ENCODE measurements around the gene UMODL1.

The UMODL1 gene

DNA sequence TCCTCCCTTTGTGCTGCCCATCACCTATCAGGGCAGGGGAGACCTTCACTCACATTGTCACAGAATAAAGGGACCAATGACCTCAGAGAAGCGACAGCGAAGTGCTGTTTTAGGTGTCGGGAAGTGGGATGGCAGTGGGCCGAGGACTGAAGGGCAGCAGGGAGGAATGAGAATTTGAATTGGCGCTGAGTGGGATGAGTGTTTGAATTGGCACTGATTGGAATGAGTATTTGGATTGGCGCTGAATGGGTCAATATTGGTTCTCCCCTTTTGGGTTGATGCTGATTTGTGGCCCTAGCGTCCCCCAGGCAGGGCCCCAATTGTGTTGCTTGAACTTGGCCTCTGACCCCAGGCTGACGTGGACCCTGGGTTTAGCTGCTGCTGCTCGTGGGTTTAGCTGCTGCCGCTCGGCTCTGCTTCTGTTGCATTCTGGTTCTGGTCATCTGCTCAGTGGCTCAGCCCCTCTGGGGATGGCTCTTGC, 12.4 kb upstream of the UMODL1 start:
- peaks cover 9% of the 10 kb centered on the region for H3K36me3 Mint-ChIP-seq (ENCODE audit: insufficient read depth)
- H3K4me3 Mint-ChIP-seq, result no peak overlapping the region
- DNase-seq, result no peak
- peaks cover 27 to 28% of the 10 kb centered on the region in 2 donors for H3K4me1 Mint-ChIP-seq (ENCODE audit: low read depth in 2 of 2)
- H3K27me3 Mint-ChIP-seq, result no peaks in the 10 kb centered on the region
- no peak for ATAC-seq (replicated peaks)
- no peaks in the 10 kb centered on the region for H3K9me3 Mint-ChIP-seq
- H3K27ac Mint-ChIP-seq, result no peak overlapping the region

DNA sequence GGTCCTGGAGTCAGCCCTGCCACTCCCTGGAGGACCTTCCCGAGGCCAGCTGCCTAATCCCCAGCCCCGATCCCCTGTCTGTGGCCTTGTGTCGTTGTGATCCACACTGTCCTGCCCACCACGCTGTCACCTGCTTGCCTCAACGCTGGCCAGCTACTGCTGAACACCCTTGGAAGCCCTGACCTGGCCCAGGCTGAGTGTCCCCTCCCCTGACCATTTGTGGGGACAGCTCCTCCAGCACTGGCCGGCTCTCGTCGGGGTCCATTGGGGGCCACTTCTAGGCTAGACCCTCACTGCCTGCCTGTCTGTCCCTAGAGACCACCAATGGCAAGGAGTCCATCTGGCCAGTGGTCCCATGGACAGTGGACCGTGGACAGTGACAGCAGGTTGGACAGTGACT, 12.0 kb upstream of the UMODL1 start:
- H3K36me3 Mint-ChIP-seq (ENCODE audit: insufficient read depth), result peaks cover 9% of the 10 kb centered on the region
- H3K9me3 Mint-ChIP-seq, result no peaks in the 10 kb centered on the region
- ATAC-seq (replicated peaks) (no peak), DNase-seq (no peak)
- H3K4me3 Mint-ChIP-seq, result no peak overlapping the region
- H3K27ac Mint-ChIP-seq, result no peak overlapping the region
- no peaks in the 10 kb centered on the region for H3K27me3 Mint-ChIP-seq
- H3K4me1 Mint-ChIP-seq (ENCODE audit: low read depth in 2 of 2), result peaks cover 32% of the 10 kb centered on the region in 2 donors

DNA sequence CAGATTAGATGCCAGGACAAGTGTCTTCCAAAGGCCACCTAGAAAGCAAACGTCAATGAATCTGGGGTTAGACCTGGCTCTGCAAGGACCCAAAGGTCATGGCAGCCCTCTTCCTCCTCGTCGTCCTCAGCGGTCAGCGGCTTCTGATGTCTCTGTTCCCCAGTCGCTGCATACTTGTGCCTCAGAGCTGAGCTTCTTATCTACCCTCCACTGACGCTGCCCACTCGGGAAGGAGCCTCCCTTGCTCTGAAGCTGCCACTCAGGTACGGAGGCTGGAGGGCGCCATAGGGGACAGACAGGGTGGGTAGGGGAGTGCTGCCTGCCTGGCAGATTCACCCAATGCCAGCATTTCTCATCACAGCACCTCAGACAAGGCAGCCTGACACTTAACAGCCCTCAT, 11.4 kb upstream of the UMODL1 start:
- DNase-seq, result no peak
- Mint-ChIP-seq H3K4me1 (ENCODE audit: low read depth in 2 of 2) (peaks cover 36 to 38% of the 10 kb centered on the region in 2 donors), H3K36me3 (ENCODE audit: insufficient read depth) (peaks cover 9% of the 10 kb centered on the region), H3K4me3 (no peak overlapping the region), H3K27ac (no peak overlapping the region), H3K9me3 (no peaks in the 10 kb centered on the region), H3K27me3 (no peaks in the 10 kb centered on the region)
- no peak for ATAC-seq (replicated peaks)

DNA sequence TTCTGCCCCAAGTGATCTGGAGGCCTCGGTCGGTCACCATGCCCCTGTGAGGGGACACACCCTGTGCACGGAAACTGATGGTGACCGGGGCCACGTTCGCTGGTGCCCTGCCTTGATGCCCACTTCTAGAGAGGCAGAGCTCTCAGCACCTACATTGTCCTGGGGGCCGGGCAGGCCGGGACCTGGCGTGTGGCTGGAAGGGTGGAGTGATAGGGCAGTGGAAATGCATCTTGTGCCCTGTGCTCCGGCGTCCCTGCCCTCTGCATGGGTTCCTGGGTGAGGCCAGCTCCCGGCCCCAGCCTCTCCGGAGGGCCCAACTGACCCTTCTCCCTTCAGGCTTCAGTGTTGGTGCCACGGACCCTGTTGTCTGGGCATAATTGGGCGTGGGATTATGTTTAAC, 11.0 kb upstream of the UMODL1 start:
- Mint-ChIP-seq H3K27ac (peak overlapping the region; percentile 97 to 98), H3K27me3 (no peaks in the 10 kb centered on the region), H3K4me3 (no peak overlapping the region), H3K9me3 (no peaks in the 10 kb centered on the region), H3K36me3 (ENCODE audit: insufficient read depth) (peaks cover 9% of the 10 kb centered on the region), H3K4me1 (ENCODE audit: low read depth in 2 of 2) (peaks cover 36 to 38% of the 10 kb centered on the region in 2 donors)
- DNase-seq (no peak), ATAC-seq (replicated peaks) (no peak)

DNA sequence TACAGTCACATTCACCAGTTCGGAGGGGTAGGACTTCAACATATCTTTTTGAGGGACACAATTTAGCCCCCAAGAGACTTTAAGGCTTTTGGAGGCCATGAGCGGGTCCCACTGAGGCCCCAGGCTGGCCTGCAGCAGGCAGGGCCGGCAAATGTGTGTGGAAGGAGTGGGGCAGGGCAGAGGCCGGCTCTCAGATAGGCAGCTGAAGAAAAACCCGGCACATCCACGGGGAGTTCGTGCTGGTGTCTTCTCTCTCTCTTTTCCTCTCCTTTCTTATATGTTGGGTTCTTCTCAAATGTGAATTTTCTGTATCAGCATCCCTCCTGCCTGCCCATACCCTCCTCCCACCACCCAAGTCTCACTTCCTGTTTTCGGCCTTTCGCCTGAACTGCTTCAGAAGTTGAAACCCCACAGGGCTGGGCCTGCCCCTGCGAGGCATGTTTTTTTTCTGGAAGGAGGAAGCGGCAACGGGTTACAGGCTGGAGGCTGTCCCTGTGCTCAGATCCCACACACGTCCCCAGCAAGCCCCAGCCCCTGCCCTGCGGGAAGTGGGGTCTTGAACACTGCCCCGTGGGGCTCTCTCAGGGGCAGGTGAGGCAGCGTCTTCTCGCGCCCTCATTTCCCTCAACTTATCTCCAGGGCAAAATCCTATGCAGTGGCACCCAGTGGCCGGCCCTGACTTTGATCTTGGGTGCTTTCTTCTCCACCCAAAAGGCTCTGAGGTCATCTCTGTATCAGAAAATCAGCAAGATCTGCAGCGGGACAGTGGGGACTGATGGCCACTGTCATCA, 9.7 kb upstream of the UMODL1 start:
- H3K4me1 Mint-ChIP-seq (ENCODE audit: low read depth in 2 of 2), result peaks cover 36 to 38% of the 10 kb centered on the region in 2 donors
- ATAC-seq (replicated peaks) (no peak), DNase-seq (no peak)
- peaks cover 9% of the 10 kb centered on the region for H3K36me3 Mint-ChIP-seq (ENCODE audit: insufficient read depth)
- no peaks in the 10 kb centered on the region for H3K9me3 Mint-ChIP-seq
- H3K4me3 Mint-ChIP-seq, result peak overlapping the region; percentile 87 to 94
- peak overlapping the region; percentile 97 to 98 for H3K27ac Mint-ChIP-seq
- H3K27me3 Mint-ChIP-seq, result no peaks in the 10 kb centered on the region

DNA sequence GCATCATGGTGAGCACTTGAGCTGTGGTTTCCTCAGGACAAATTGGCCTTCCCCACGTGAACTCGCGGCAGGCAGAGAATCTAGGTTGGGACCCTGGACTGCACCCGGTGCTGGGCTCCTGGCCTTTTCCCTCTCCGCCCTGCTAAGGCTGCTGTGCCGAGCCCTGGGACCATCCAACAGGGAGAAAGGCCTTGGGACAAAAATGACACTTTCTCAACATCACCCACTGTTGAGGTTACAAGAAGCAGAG, 9.2 kb upstream of the UMODL1 start:
- ATAC-seq (replicated peaks), result no peak
- Mint-ChIP-seq H3K27me3 (no peaks in the 10 kb centered on the region), H3K27ac (peak overlapping the region; percentile 97 to 98), H3K4me3 (peak overlapping the region; percentile 87 to 94), H3K9me3 (no peaks in the 10 kb centered on the region), H3K36me3 (ENCODE audit: insufficient read depth) (peaks cover 9% of the 10 kb centered on the region), H3K4me1 (ENCODE audit: low read depth in 2 of 2) (peaks cover 36 to 38% of the 10 kb centered on the region in 2 donors)
- DNase-seq, result no peak

DNA sequence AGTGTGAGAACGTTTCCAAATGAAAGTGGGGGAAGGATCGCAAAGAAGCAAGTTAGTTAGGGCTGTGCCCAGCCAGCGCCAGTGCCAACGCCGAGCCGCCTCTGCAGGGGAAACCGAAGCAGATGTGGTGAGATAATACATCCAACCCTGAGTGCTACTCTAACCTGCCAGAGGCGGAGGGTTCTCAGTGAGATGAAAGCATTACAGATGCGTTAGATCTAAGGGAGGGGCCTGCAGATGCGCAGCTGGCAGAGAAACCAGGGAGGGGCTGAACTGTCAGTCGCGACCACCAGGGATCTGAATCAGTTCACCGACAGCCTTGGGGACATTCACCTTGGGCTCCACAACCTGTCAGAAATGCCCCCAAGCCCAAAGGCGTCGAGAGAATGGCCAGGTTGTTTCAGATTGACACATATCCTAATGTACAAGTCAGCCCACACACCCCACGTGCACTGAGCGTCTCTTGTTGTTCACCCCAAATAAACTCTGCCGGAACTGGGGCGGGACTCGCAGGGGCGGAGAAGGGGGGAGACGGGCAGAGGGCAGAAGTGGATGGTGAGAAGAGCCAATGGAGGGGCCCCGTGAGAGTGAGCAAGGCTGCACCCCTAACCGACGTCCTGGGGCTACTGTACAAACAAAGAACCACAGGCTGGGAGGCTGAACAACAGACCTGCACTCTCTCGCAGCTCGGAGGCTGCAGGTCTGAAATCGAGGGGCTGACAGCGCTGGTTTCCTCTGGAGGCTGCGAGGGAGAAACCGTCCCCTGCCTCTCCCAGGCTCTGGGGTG, 8.7 kb upstream of the UMODL1 start:
- peaks cover 36 to 38% of the 10 kb centered on the region in 2 donors for H3K4me1 Mint-ChIP-seq (ENCODE audit: low read depth in 2 of 2)
- H3K9me3 Mint-ChIP-seq, result no peaks in the 10 kb centered on the region
- DNase-seq (peak; percentile 90 to 93 (median 93)), ATAC-seq (replicated peaks) (peak; percentile 84)
- no peaks in the 10 kb centered on the region for H3K27me3 Mint-ChIP-seq
- peak overlapping the region; percentile 97 to 98 for H3K27ac Mint-ChIP-seq
- H3K4me3 Mint-ChIP-seq, result peak overlapping the region; percentile 87 to 94
- peaks cover 9% of the 10 kb centered on the region for H3K36me3 Mint-ChIP-seq (ENCODE audit: insufficient read depth)

DNA sequence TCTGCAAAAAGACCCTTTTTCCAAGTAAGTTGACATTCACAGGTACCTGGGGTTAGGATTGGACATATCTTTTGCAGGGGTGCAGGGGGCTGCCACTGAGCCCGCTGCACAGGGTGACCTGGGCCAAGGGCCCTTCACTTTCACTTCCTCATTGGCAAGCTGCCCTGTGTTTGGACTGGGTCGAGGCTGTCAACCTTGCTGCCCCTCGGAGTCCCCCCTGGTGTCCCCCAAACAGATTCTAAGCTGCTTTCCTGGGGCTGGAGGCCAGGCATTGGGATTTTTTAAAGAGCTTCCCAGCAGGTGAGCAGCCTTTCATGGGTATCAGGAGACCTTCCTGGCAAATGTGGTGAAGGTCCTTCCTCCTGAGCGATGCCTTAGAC, 7.9 kb upstream of the UMODL1 start:
- ATAC-seq (replicated peaks) (no peak), DNase-seq (peak in 1 of 3 experiments; percentile 27)
- H3K4me3 Mint-ChIP-seq, result peak overlapping the region; percentile 87 to 94
- no peaks in the 10 kb centered on the region for H3K27me3 Mint-ChIP-seq
- peaks cover 9% of the 10 kb centered on the region for H3K36me3 Mint-ChIP-seq (ENCODE audit: insufficient read depth)
- no peaks in the 10 kb centered on the region for H3K9me3 Mint-ChIP-seq
- H3K4me1 Mint-ChIP-seq (ENCODE audit: low read depth in 2 of 2), result peaks cover 36 to 38% of the 10 kb centered on the region in 2 donors
- peak overlapping the region; percentile 97 to 98 for H3K27ac Mint-ChIP-seq

DNA sequence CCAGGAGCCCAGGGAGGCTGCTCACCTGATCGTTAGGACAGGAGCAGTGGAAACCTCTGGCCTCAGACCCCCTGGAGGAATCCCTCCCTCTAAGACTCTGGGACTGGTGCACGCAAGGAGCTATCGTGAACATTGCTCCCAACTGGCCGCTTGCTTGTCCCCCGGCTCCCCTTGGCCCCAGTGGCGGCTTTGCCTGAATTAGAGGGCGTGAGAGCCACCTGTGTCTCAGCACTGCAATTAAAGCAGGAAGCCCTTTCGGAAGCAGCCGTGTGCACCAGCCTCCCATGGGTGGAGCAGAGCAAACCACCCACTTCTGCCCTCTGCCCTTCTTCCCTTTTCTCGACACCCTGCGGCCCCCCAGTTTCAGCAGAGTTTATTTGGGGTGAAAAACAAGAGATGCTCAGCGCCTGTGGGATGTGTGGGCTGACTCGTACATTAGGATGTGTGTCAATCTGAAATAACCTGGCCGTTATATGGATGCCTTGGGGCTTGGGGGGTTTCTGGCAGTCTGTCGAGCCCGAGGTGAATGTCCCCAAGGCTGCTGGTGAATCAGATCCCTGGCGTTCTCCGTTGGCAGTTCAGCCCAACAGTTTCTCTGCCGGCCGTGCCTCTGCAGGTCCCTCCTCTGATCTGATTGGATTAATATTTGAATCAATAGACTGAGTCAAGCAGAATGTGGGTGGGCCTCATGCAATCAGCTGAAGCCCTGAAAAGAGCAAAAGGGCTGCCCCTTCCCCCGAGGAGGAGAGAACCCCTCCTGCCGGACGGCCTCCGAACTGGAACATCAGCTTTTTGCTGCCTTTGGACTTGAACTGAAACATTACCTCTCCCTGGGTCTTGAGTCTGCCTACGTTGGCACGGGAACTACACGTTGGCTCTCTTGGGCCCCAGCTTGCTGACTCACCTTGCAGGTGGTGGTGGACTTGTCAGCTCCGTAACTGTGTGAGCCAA, 7.3 kb upstream of the UMODL1 start:
- Mint-ChIP-seq H3K4me3 (peak overlapping the region; percentile 87 to 94), H3K27me3 (peaks cover 0 to 6% of the 10 kb centered on the region in 2 donors), H3K36me3 (ENCODE audit: insufficient read depth) (peaks cover 9% of the 10 kb centered on the region), H3K27ac (peak overlapping the region; percentile 97 to 98), H3K9me3 (no peaks in the 10 kb centered on the region), H3K4me1 (ENCODE audit: low read depth in 2 of 2) (peaks cover 36 to 42% of the 10 kb centered on the region in 2 donors)
- peak; percentile 22 for ATAC-seq (replicated peaks)
- DNase-seq, result peak; percentile 33 to 42 (median 41)

DNA sequence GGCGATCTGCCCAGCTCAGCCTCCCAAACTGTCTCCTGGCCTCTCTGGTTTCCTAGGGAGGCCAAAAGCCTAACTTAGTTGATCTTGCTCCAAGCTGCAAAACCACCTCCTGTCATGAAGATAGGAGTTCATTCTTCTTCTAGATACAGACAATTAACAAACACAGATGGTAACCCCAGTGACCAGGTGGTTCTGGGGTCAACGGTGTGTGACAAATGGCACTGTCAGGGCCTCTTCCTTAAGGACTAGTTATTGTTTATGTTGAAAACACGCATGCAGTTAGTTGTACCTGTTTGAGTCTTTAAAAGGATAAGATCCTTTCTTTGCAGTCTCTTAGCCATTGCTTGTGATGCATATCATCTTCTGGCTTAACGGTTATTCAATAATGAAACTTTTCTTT, 4.6 kb upstream of the UMODL1 start:
- peaks cover 11 to 17% of the 10 kb centered on the region in 2 donors for H3K27me3 Mint-ChIP-seq

DNA sequence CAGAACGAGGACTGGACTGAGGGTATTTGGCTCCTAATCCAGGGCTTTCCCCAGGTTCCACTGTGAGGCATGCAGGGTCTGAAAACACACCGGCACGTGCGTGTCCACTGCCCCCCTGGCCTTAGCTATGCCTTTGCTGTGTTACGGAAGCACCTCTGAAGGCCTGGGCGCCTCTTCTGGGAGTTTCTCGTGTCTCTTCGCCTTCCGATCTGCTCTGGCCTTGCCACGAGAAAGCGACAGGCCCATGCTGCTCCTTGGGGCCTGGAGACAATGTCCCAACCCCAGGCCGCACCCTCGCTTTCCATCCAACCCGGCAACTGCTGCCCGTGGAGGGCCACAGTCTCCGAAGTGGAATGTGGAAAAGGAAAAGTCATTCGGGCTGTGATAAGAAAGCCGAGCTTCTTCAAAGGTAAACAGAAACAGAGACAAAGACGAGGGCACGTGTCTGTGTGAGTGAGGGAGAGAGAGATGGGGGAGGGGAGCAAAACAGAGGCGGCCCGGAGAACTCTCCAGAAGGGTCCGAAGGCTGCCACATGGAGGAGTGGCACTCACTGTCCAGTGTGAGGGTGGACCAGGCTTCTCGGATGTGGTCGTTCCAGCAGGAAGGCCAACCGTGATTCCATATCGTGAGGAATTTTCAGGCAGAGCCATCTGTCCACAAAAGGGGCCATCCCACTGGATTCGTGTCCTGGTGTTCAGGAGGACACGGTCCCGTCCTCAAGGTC, 3.4 kb upstream of the UMODL1 start:
- Mint-ChIP-seq H3K27ac (no peak overlapping the region), H3K27me3 (peaks cover 23 to 27% of the 10 kb centered on the region in 2 donors), H3K9me3 (no peaks in the 10 kb centered on the region), H3K4me3 (no peak overlapping the region), H3K4me1 (ENCODE audit: low read depth in 2 of 2) (peaks cover 18 to 35% of the 10 kb centered on the region in 2 donors), H3K36me3 (ENCODE audit: insufficient read depth) (peaks cover 3% of the 10 kb centered on the region)
- no peak for ATAC-seq (replicated peaks)
- no peak for DNase-seq

More for the DNA sequence above, 4.6 kb upstream of the UMODL1 start:
- H3K36me3 Mint-ChIP-seq (ENCODE audit: insufficient read depth), result peaks cover 9% of the 10 kb centered on the region
- H3K27ac Mint-ChIP-seq, result peak overlapping the region in 1 of 2 donors; percentile 23
- ATAC-seq (replicated peaks) (no peak), DNase-seq (no peak)
- no peak overlapping the region for H3K4me3 Mint-ChIP-seq
- peaks cover 30 to 47% of the 10 kb centered on the region in 2 donors for H3K4me1 Mint-ChIP-seq (ENCODE audit: low read depth in 2 of 2)
- H3K9me3 Mint-ChIP-seq, result no peaks in the 10 kb centered on the region

DNA sequence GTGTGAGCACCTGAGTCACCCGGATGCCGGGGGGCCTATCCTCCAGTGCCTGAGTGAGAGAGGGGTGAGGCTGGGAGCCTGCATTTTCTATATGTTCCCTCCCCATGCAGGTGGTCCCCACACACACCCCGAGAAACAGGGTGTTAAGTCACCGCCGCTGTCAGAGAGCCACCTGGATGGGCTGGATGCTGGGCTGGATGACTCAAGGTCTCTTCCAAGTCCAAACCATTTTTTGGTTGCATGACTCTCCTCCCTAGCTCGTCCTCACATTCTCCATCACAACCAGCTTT, 2.9 kb upstream of the UMODL1 start:
- H3K4me1 Mint-ChIP-seq (ENCODE audit: low read depth in 2 of 2), result peaks cover 13 to 30% of the 10 kb centered on the region in 2 donors
- H3K27me3 Mint-ChIP-seq, result peaks cover 27 to 28% of the 10 kb centered on the region in 2 donors
- H3K9me3 Mint-ChIP-seq, result no peaks in the 10 kb centered on the region

DNA sequence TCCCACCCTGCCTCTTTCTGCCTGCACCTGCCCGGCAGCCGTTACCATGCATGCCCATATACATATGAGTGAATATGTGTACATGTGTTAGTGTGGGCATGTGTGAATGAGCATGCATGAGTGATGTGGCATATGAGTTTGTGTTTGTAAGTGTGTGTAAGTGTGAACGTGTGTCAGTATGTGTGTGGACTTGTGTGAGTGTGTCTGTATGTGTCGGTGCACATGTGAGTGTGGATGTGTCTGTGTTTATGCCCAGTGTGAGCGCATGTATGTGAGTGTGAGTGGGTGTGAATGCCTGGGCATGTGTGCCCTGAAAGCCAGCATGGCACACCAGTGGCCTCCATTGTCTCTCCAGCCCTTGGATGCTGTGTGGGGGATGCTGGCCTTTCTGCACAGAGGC, 2.5 kb upstream of the UMODL1 start:
- no peak overlapping the region for H3K4me3 Mint-ChIP-seq
- H3K27me3 Mint-ChIP-seq, result peaks cover 29 to 32% of the 10 kb centered on the region in 2 donors
- no peaks in the 10 kb centered on the region for H3K9me3 Mint-ChIP-seq
- no peak overlapping the region for H3K27ac Mint-ChIP-seq
- H3K4me1 Mint-ChIP-seq (ENCODE audit: low read depth in 2 of 2), result peaks cover 9 to 28% of the 10 kb centered on the region in 2 donors
- H3K36me3 Mint-ChIP-seq (ENCODE audit: insufficient read depth), result no peaks in the 10 kb centered on the region
- DNase-seq (no peak), ATAC-seq (replicated peaks) (no peak)

More for the DNA sequence above, 2.9 kb upstream of the UMODL1 start:
- Mint-ChIP-seq H3K36me3 (ENCODE audit: insufficient read depth) (no peaks in the 10 kb centered on the region), H3K27ac (no peak overlapping the region), H3K4me3 (no peak overlapping the region)
- DNase-seq, result no peak
- ATAC-seq (replicated peaks), result no peak
